Mucosa of rectum (tissue), 2 donors: ENCODE data around the gene TBX2.

Experiments
- H3K27ac ChIP-seq, 2 donors: one replicate each; pipeline ENCODE4 v1.7.0; 2013; ENCODE audit warnings: inconsistent platforms in 2 of 2, low read depth in 2 of 2, low read length in 2 of 2
- H3K27me3 ChIP-seq, 2 donors: one replicate each; pipeline ENCODE4 v1.7.0; 2013; ENCODE audit warnings: low read length in 2 of 2; ENCODE audit not compliant: control insufficient read depth in 2 of 2, insufficient read depth in 2 of 2
- H3K36me3 ChIP-seq, 2 donors: one replicate each; pipeline ENCODE4 v1.7.0; 2013; ENCODE audit warnings: low read length in 2 of 2; ENCODE audit not compliant: control insufficient read depth in 2 of 2, insufficient read depth in 2 of 2
- H3K4me1 ChIP-seq, 2 donors: one replicate each; pipeline ENCODE4 v1.7.0; 2013; ENCODE audit warnings: low read length in 2 of 2, mild to moderate bottlenecking in 1 of 2; ENCODE audit not compliant: control insufficient read depth in 2 of 2, insufficient read depth in 2 of 2
- H3K4me3 ChIP-seq, 2 donors: one replicate each; pipeline ENCODE4 v1.7.0; 2013; ENCODE audit warnings: low read length in 2 of 2
- H3K9ac ChIP-seq, 2 donors: one replicate each; pipeline ENCODE4 v1.7.0; 2013; ENCODE audit warnings: low read length in 2 of 2, low read depth in 1 of 2, mild to moderate bottlenecking in 1 of 2
- H3K9me3 ChIP-seq, 2 donors: one replicate each; pipeline ENCODE4 v1.7.0; 2013; ENCODE audit warnings: low read length in 2 of 2; ENCODE audit not compliant: control insufficient read depth in 2 of 2
- donor health status: healthy.
- donor health status: Normal muscosa, but diverticular disease.

Gene TBX2

DNA sequence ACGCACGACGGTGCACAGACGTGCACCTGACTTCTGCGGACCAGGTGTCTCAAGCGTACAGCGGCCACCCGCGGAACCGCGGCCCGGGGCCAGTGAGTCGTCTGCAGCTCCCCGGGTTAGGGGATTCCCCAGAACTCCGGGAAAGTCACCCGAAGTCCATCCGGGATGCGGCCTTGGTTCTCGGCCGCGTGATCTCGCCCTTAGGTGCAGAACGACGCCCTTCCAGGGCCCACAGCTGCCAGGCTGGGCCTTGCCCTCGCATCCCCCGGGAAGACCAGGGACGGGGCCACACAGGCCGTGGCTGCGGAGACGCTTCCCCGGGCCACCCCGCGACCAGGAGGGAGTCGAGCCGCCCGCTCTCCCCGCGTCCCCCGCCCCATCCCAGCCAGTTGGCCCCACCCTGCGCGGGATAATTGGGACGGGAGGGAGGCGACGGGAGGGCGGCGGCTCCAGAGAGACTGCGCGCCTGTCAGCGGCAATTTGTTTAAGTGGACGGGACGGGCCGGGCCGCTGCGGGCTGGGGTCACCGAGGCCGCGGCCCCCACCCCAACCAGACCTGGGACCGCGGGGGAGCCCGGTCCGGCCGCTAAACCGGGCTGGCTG is 3.6 kb upstream of the TBX2 start:
- peaks cover 3 to 4% of the 10 kb centered on the region in 2 donors for H3K4me1 ChIP-seq
- H3K36me3 ChIP-seq: no peaks in the 10 kb centered on the region
- peaks cover 34 to 42% of the 10 kb centered on the region in 2 donors for H3K27me3 ChIP-seq
- peak overlapping the region; percentile 72 to 77 for H3K27ac ChIP-seq
- no peak overlapping the region for H3K9ac ChIP-seq
- peak overlapping the region in 1 of 2 donors; percentile 23 for H3K4me3 ChIP-seq
- no peaks in the 10 kb centered on the region for H3K9me3 ChIP-seq

DNA sequence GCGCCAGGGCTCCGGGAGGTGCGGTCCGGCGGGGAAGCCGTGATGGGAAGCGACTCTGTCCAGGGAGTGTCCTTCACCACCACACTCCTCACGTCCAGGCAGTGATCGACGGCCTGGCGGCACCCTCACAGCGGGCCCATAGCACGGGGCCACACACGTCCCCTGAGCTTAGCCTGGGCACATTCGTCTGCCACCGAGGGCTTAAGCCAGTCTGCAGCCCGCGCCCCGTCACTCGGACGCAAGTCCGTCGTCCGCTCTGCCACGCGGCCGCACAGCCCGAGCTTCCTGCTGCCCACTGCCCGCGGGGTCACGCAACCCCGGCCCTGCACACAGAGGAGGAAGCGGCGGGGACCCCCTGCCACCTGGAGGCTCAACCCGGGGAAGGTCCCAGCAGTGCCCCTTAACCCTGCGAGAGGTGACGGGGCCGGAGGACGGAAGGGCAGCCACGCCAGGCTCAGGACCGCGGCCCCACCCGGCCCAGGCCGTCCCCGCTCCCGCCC is 3.0 kb upstream of the TBX2 start:
- H3K9me3 ChIP-seq: no peaks in the 10 kb centered on the region
- H3K4me1 ChIP-seq: peaks cover 3 to 4% of the 10 kb centered on the region in 2 donors
- peak overlapping the region in 1 of 2 donors; percentile 57 for H3K9ac ChIP-seq
- H3K36me3 ChIP-seq: no peaks in the 10 kb centered on the region
- peak overlapping the region; percentile 72 to 77 for H3K27ac ChIP-seq
- peaks cover 39 to 48% of the 10 kb centered on the region in 2 donors for H3K27me3 ChIP-seq
- peak overlapping the region in 1 of 2 donors; percentile 23 for H3K4me3 ChIP-seq

DNA sequence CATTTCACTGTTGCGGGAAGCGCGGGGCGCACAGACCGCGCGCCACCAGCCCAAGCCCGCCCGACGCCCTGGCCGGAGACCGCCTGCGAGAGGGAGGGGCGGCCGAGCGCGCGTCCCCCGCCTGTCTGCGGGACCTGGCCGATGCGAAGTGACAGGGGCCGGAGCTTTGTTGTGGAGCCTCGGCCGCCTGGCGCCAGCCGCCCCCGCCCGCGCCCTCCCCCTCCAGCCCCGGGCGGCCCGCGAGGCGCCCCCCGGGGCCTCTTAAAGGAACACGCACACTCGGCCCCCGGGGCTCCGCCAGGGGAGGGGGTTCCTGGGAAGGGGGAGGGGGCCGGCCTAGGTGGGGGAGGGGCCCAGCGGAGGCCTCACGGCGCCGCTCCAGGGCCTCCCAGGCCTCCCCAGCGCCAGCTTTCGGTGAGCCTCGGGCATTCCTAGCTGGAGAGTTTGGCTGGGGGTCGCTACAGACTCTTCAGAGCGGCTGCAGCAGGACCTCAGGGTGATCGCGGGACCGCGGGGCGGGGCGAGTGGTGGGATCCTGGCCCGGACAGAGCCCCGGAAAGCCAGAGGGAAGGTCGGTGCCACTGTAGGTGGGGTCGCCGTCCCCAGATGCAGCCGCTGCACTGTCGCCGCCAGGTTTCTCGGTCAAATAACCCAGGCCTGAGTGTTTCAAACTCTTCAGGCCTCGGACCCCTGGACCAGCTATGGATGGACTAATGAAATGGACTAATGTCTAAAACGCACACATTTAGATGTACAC is 2.4 kb upstream of the TBX2 start:
- peak overlapping the region; percentile 72 to 77 for H3K27ac ChIP-seq
- peaks cover 44 to 53% of the 10 kb centered on the region in 2 donors for H3K27me3 ChIP-seq
- peaks cover 3 to 4% of the 10 kb centered on the region in 2 donors for H3K4me1 ChIP-seq
- H3K9me3 ChIP-seq: no peaks in the 10 kb centered on the region
- peak overlapping the region in 1 of 2 donors; percentile 57 for H3K9ac ChIP-seq
- no peaks in the 10 kb centered on the region for H3K36me3 ChIP-seq
- H3K4me3 ChIP-seq: peak overlapping the region; percentile 60 to 65

DNA sequence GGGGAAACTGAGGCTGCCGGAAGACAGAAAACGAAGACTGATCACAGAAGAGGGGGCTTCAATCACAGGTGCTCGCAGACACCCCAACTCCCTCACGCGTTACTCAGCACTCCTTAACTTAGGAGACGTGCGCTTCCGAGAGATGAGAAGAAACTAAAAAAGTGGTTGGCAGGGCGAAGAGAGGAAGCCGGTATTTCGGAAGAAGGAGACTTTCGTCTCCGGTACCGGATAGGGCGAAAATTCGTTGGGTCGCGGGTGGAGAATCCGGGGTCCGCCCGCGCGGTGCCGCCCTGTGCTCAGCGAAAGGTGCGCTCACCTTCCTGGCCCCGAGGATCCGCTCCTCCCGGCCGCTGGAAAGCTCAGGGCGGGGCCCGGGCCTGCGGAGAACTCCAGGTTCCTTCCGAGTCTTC is 917 bp upstream of the TBX2 start:
- Histone ChIP-seq H3K27me3 (peaks cover 52 to 65% of the 10 kb centered on the region in 2 donors), H3K36me3 (no peaks in the 10 kb centered on the region), H3K9ac (peak overlapping the region in 1 of 2 donors; percentile 28), H3K4me3 (peak overlapping the region; percentile 46 to 60), H3K27ac (peak overlapping the region; percentile 72 to 77), H3K9me3 (no peaks in the 10 kb centered on the region), H3K4me1 (peaks cover 4 to 7% of the 10 kb centered on the region in 2 donors)

DNA sequence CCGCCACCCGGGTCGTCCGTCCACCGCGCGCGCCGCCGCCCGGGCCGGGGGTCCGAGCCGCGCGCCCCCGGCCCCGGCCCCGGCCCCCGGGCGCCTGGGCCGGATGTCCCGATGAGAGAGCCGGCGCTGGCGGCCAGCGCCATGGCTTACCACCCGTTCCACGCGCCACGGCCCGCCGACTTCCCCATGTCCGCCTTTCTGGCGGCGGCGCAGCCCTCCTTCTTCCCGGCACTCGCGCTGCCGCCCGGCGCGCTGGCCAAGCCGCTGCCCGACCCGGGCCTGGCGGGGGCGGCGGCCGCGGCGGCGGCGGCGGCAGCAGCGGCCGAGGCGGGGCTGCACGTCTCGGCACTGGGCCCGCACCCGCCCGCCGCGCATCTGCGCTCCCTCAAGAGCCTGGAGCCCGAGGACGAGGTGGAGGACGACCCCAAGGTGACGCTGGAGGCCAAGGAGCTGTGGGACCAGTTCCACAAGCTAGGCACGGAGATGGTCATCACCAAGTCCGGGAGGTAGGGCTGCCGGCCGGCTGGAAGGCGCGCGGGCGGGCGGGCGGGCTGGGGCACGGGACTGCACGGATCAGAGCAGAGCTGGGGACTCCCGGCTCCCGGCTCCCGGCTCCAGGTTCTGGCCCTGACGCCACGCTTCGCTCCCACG is 548 bp downstream of the TBX2 start:
- Histone ChIP-seq H3K9me3 (no peaks in the 10 kb centered on the region), H3K4me3 (peak overlapping the region; percentile 47 to 53), H3K4me1 (peaks cover 4 to 9% of the 10 kb centered on the region in 2 donors), H3K27ac (peak overlapping the region in 1 of 2 donors; percentile 51), H3K27me3 (peaks cover 59 to 74% of the 10 kb centered on the region in 2 donors), H3K9ac (no peak overlapping the region), H3K36me3 (no peaks in the 10 kb centered on the region)

DNA sequence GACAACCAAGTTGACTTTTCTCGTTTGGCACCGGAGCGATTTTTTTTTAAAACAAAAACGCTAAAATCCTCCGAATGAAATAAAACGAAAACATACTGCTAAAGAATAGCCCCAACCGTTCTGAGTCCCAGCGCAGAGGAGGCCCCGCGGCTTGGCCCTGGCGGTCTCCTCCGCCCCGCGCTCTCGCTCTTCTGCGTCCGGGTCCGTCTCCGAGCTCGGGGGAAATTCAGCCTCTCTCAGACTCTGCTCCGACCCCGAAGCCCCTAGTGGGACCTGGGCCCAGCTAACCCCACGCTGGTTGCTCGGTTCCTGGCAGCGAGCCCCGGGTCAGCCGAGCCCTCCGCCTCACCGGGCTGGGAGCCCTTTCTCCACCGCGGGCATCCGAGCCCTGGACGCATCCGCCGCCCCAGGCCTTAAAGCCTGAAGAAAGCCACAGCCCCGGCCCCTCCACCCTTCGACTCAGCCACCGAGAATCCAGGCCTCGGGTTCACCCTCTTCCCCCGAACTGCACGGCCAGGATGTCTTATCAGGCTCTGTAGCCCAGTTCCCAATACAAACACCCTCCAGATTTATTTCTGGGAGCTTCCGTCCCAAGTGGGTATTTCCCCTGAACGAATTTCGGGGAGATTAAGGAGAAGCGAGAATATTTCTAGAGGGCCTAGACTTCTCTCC is 1.2 kb downstream of the TBX2 start:
- Histone ChIP-seq H3K4me3 (peak overlapping the region; percentile 47 to 60), H3K27me3 (peaks cover 62 to 75% of the 10 kb centered on the region in 2 donors), H3K9me3 (no peaks in the 10 kb centered on the region), H3K9ac (peak overlapping the region; percentile 52 to 54), H3K4me1 (peaks cover 4 to 9% of the 10 kb centered on the region in 2 donors), H3K36me3 (no peaks in the 10 kb centered on the region), H3K27ac (peak overlapping the region; percentile 51 to 58)

DNA sequence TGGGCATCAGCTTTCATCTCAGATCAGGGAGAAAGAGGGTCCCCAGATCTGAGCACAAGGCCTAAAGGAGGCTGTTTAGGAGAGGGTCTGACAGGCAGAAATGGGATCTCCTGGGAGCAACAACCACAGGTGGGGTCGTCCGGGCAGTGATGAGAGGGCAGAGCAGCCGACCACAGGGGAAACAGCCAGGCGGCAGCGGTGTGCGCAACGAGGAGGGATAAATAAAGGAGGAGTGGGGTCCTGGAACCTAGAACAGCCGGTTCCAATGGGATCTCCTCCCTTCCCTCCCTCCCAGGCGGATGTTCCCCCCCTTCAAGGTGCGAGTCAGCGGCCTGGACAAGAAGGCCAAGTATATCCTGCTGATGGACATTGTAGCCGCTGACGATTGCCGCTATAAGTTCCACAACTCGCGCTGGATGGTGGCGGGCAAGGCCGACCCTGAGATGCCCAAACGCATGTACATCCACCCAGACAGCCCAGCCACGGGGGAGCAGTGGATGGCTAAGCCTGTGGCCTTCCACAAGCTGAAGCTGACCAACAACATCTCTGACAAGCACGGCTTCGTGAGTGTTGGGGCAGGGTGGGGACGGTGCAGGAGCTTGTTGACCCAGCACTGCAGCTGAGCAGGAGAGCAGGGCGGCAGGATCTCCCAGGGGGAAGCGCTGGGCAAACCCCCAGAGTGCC is 1.9 kb downstream of the TBX2 start:
- peaks cover 67 to 77% of the 10 kb centered on the region in 2 donors for H3K27me3 ChIP-seq
- H3K4me1 ChIP-seq: peaks cover 4 to 9% of the 10 kb centered on the region in 2 donors
- H3K4me3 ChIP-seq: peak overlapping the region; percentile 47 to 60
- H3K27ac ChIP-seq: peak overlapping the region; percentile 51 to 58
- H3K9ac ChIP-seq: peak overlapping the region; percentile 52 to 54
- H3K9me3 ChIP-seq: no peaks in the 10 kb centered on the region
- H3K36me3 ChIP-seq: no peaks in the 10 kb centered on the region

DNA sequence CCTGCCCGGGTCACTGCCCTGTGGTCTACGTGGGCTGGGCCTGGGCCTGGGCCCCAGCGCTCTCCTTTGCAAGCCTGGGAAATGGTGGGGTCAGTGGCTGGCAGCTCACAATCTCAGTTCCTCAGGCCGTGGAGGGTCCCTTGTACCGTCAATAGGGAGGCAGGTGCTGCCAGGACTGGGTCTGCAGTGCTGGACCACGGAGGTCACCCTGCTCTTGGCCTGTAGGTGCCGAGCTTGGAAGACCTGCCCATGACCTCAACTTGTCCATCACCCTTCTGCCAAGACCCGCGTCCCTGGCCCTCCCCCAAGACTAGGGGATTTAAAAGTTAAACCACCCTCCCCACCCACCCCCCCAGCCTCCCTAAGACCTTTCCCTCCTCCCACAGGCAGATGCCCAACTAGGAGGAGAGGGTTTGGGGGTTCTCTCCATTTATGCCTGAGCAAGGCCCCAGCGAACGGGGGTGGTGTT is 2.5 kb downstream of the TBX2 start:
- peaks cover 66 to 77% of the 10 kb centered on the region in 2 donors for H3K27me3 ChIP-seq
- no peaks in the 10 kb centered on the region for H3K36me3 ChIP-seq
- H3K4me3 ChIP-seq: peak overlapping the region; percentile 47 to 60

More for the DNA sequence above, 2.5 kb downstream of the TBX2 start:
- H3K27ac ChIP-seq: peak overlapping the region; percentile 51 to 58
- H3K9ac ChIP-seq: peak overlapping the region; percentile 52 to 54
- H3K9me3 ChIP-seq: no peaks in the 10 kb centered on the region
- peaks cover 4 to 9% of the 10 kb centered on the region in 2 donors for H3K4me1 ChIP-seq
